K562 (cell line): ENCODE measurements around the gene GPC2. TPM values are rescaled to one million over a fixed set of nuclear protein-coding genes. Genes with fewer than 3 reads are reported as not detected.

ENCODE experiments used
- ARID4B ChIP-seq: sonication (generic); formaldehyde crosslinking; IDR thresholded peaks from 2 replicates; pipeline ENCODE4 v1.8.0; 2022; ENCODE audit warnings: mild to moderate bottlenecking, missing genetic modification reagents
- ARNT ChIP-seq, 2 experiments: fragments of 450-650 bp; IDR thresholded peaks; 2 replicates each; pipeline ENCODE4 v1.6.1; 2016; ENCODE audit warnings: mild to moderate bottlenecking in 1 of 2
- GABPB1 ChIP-seq: sonication (generic); formaldehyde crosslinking; IDR thresholded peaks from 2 replicates; pipeline ENCODE4 v1.8.0; 2022; ENCODE audit warnings: mild to moderate bottlenecking, missing genetic modification reagents
- ID3 ChIP-seq, 2 experiments: fragments of 250-450 bp in 1 of 2; fragments of 450-650 bp in 1 of 2; sonication (Bioruptor Pico) in 1 of 2; IDR thresholded peaks; 2 replicates each; pipeline versions ENCODE4 v1.6.1 to v1.8.0; 2016 to 2021; ENCODE audit warnings: mild to moderate bottlenecking in 2 of 2, moderate library complexity in 2 of 2, missing compliant biosample characterization in 1 of 2, missing genetic modification characterization in 1 of 2
- KAT7 ChIP-seq: sonication (generic); formaldehyde crosslinking; IDR thresholded peaks from 2 replicates; pipeline ENCODE4 v1.8.0; 2022; ENCODE audit warnings: missing genetic modification reagents, mild to moderate bottlenecking, borderline replicate concordance
- LEF1 ChIP-seq: fragments of 450-650 bp; IDR thresholded peaks from 2 replicates; pipeline ENCODE4 v1.6.1; 2016; ENCODE audit warnings: mild to moderate bottlenecking
- NFE2 ChIP-seq: IDR thresholded peaks from 2 replicates; pipeline ENCODE4 v1.6.1; 2014; ENCODE audit warnings: antibody characterized with exemption, low read depth
- NFXL1 ChIP-seq: fragments of 450-650 bp; formaldehyde crosslinking; IDR thresholded peaks from 2 replicates; pipeline ENCODE4 v1.4.0; 2021; ENCODE audit warnings: mild to moderate bottlenecking
- RBBP5 ChIP-seq: fragments of 200-600 bp; sonication (generic); IDR thresholded peaks from 2 replicates; pipeline ENCODE4 v1.6.1; 2012; ENCODE audit warnings: borderline replicate concordance, mild to moderate bottlenecking, low read length, control low read depth, inconsistent platforms; ENCODE audit not compliant: insufficient read depth, poor library complexity, severe bottlenecking
- SAP30 ChIP-seq: fragments of 200-600 bp; sonication (generic); IDR thresholded peaks from 2 replicates; pipeline ENCODE4 v1.6.1; 2012; ENCODE audit warnings: borderline replicate concordance, low read depth, mild to moderate bottlenecking, moderate library complexity, low read length, control low read depth, inconsistent platforms; ENCODE audit not compliant: insufficient read depth, poor library complexity, severe bottlenecking
- SMAD1 ChIP-seq: fragments of 150-350 bp; IDR thresholded peaks from 2 replicates; pipeline ENCODE4 v1.6.1; 2014; ENCODE audit warnings: low read length, low read depth; ENCODE audit not compliant: partially characterized antibody
- ZNF232 ChIP-seq: sonication (generic); formaldehyde crosslinking; IDR thresholded peaks from 2 replicates; pipeline ENCODE4 v1.8.0; 2022; ENCODE audit warnings: mild to moderate bottlenecking, missing genetic modification reagents
- polyA plus RNA-seq, 8 experiments: library from polyadenylated mRNA; depleted of rRNA in 4 of 8; stranded (reverse) in 5 of 8; unstranded in 3 of 8; fragments of >200 nt; fragmentation: Nextera tagmentation in 2 of 8; fragmentation: Illumina TruSeq in 1 of 8; extraction: Ambion mirVana in 2 of 8; extraction: Trizol in 1 of 8; gene quantifications; 2 replicates each; pipeline versions ENCODE4 v1.2.1 to v1.2.3, GENCODE V29; 2011 to 2014; ENCODE audit warnings: inconsistent platforms in 1 of 8, missing spikeins in 1 of 8
- total RNA-seq, 7 experiments: library from RNA; depleted of rRNA in 6 of 7; stranded (reverse); fragments of >200 nt in 6 of 7; fragmentation: Illumina TruSeq in 2 of 7; extraction: Trizol in 2 of 7; gene quantifications; 2 replicates each; pipeline versions ENCODE4 v1.2.1 to v1.2.3, GENCODE V29; 2011 to 2021; ENCODE audit warnings: low replicate concordance in 1 of 7
- TF ChIP-seq, protein P1 (sequence below): fragments of 250-450 bp; sonication (Bioruptor Pico); IDR thresholded peaks from 2 replicates; pipeline ENCODE4 v1.8.0; 2022; ENCODE audit warnings: moderate library complexity, mild to moderate bottlenecking, inconsistent platforms
- TF ChIP-seq, protein P2 (sequence below): fragments of 250-450 bp; sonication (Bioruptor Pico); IDR thresholded peaks from 2 replicates; pipeline ENCODE4 v1.5.0; 2020; ENCODE audit warnings: mild to moderate bottlenecking, borderline replicate concordance
- TF ChIP-seq, protein P3 (sequence below): sonication (generic); formaldehyde crosslinking; IDR thresholded peaks from 2 replicates; pipeline ENCODE4 v1.9.0; 2022; ENCODE audit warnings: mild to moderate bottlenecking, missing genetic modification reagents
- TF ChIP-seq, protein P4 (sequence below): fragments of 450-650 bp; IDR thresholded peaks from 2 replicates; pipeline ENCODE4 v1.6.1; 2014; ENCODE audit warnings: low read depth, mild to moderate bottlenecking, moderate library complexity, borderline replicate concordance

GPC2 gene
- total and polyA plus RNA-seq, 9 of the 15 experiments (the other 6 are each of a cell fraction or from before 2014, with no cell fraction given) = 0.06 to 7.7 (median 1.4) TPM; not detected in 1

DNA sequence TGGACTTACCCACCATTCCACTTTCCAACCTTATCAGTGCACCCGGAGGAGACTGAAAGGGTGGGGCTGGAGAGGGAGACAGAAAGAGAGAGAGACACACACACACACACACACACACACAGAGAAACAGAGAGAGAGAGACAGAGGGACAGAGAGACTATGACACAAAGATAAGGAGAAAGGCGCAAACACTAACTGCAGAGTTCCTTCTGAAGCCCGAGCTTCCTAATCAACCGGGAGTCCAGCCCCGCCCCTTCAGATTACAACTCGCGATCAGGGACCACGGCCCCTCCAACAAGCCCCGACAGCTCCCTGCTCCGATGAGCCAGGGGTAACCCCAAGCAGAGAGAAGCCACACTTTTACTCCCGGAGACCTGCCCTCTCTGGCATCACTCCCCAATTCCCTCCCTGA lies 9.3 kb downstream of the GPC2 start (continued):
- TF ChIP-seq ARID4B (CRISPR knock-in tag) (0 out of 2 replicates have a peak, but pooled peaks have one; percentile 55), RBBP5 (peak; percentile 28), ID3 (CRISPR knock-in tag; IDR thresholded peaks at IDR 0.05) (no peak), ID3 (tag; IDR thresholded peaks at IDR 0.05) (0 out of 2 replicates have a peak, but pooled peaks have one; percentile 6), GABPB1 (CRISPR knock-in tag) (no peak), ARNT (IDR thresholded peaks at IDR 0.05) (peak; percentile 88 to 96), NFXL1 (no peak), SAP30 (no peak), SMAD1 (no peak), LEF1 (peak; percentile 94), ZNF232 (CRISPR knock-in tag) (no peak), NFE2 (no peak), KAT7 (CRISPR knock-in tag) (no peak)
- TF ChIP-seq, protein P1, sequence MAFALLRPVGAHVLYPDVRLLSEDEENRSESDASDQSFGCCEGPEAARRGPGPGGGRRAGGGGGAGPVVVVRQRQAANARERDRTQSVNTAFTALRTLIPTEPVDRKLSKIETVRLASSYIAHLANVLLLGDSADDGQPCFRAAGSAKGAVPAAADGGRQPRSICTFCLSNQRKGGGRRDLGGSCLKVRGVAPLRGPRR (CRISPR knock-in tag) = no peak
- TF ChIP-seq, protein P2, sequence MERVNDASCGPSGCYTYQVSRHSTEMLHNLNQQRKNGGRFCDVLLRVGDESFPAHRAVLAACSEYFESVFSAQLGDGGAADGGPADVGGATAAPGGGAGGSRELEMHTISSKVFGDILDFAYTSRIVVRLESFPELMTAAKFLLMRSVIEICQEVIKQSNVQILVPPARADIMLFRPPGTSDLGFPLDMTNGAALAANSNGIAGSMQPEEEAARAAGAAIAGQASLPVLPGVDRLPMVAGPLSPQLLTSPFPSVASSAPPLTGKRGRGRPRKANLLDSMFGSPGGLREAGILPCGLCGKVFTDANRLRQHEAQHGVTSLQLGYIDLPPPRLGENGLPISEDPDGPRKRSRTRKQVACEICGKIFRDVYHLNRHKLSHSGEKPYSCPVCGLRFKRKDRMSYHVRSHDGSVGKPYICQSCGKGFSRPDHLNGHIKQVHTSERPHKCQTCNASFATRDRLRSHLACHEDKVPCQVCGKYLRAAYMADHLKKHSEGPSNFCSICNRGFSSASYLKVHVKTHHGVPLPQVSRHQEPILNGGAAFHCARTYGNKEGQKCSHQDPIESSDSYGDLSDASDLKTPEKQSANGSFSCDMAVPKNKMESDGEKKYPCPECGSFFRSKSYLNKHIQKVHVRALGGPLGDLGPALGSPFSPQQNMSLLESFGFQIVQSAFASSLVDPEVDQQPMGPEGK (CRISPR knock-in tag) = no peak
- TF ChIP-seq, protein P3, sequence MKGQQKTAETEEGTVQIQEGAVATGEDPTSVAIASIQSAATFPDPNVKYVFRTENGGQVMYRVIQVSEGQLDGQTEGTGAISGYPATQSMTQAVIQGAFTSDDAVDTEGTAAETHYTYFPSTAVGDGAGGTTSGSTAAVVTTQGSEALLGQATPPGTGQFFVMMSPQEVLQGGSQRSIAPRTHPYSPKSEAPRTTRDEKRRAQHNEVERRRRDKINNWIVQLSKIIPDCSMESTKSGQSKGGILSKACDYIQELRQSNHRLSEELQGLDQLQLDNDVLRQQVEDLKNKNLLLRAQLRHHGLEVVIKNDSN = no peak
- TF ChIP-seq, protein P4, sequence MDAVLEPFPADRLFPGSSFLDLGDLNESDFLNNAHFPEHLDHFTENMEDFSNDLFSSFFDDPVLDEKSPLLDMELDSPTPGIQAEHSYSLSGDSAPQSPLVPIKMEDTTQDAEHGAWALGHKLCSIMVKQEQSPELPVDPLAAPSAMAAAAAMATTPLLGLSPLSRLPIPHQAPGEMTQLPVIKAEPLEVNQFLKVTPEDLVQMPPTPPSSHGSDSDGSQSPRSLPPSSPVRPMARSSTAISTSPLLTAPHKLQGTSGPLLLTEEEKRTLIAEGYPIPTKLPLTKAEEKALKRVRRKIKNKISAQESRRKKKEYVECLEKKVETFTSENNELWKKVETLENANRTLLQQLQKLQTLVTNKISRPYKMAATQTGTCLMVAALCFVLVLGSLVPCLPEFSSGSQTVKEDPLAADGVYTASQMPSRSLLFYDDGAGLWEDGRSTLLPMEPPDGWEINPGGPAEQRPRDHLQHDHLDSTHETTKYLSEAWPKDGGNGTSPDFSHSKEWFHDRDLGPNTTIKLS = no peak
